SK-N-MC (cell line): ENCODE measurements around the gene FSD2.

ENCODE experiments used
- EZH2 ChIP-seq: fragments of 200-600 bp; sonication (generic); IDR thresholded peaks from one replicate; pipeline ENCODE4 v1.6.1; 2017; ENCODE audit warnings: antibody characterized with exemption
- FOXP2 ChIP-seq: optimal IDR thresholded peaks from 2 replicates; pipeline ENCODE3; 2011; ENCODE audit warnings: mild to moderate bottlenecking, moderate library complexity; ENCODE audit not compliant: insufficient read depth; ENCODE audit errors: extremely low read length, control extremely low read depth
- POLR2AphosphoS5 ChIP-seq: IDR thresholded peaks from 2 replicates; pipeline ENCODE4 v1.6.1; 2012; ENCODE audit warnings: mild to moderate bottlenecking, low read depth, low read length, borderline replicate concordance

- TF ChIP-seq EZH2 (no peak), FOXP2 (no peak), POLR2AphosphoS5 (no peak)
Measured at GRCh38 chr15:82709421-82710207, 96.3 kb downstream of the FSD2 start, which contains the start of gene AP3B2.
